GM18519 (cell line): ENCODE measurements around the gene C2orf81.
"Not testable (repeated sequence)": the region's sequence is repeated elsewhere in the genome, so short reads cannot be mapped to it uniquely, and the experiment has no call there.

Experiments used
- ATAC-seq: cut with Tn5 transposase; IDR thresholded peaks from one replicate; pipeline ENCODE4 v1.9.1; 2021; ENCODE audit warnings: mild to moderate bottlenecking, moderate library complexity; ENCODE audit not compliant: unreplicated experiment, low FRiP score

Gene C2orf81

DNA sequence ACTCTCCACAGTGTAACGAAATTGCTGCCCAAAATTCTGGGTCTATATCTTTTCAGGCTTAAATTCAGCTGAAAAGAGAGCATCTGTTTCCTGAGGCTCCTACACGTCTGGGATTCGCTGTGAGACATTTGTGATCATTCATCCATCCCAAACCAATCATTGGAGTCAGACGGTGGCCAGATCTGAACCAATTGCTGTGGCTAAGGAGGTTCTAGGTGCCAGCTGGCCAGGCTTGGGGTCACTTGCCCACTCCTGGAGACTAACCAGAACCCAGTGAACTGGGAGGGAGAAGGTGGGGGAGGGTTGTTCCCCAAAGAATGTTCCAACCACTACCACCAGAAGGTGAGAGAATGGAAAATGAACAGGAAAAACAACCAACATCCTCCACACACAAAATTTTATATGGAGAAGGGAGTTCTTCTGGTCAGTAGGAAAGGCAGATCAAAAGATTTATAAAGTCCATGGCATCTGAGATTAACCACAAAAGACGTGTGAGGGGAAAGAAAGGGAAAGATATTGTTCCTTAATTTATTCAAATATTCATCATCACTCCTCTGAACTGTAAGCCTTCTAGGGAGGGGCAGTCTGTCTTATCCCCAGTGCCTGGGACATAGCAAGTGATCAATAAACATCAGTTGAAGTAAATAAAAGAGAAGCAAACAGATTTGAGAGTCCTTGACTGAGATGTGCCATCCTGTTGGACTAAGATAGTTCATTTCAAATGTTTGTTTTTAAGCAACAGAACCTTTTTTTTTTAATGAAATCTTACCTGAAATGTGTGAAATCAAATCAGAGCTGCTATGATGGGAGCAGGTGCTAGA, 23.3 kb upstream of the C2orf81 start:
- no peak for ATAC-seq

DNA sequence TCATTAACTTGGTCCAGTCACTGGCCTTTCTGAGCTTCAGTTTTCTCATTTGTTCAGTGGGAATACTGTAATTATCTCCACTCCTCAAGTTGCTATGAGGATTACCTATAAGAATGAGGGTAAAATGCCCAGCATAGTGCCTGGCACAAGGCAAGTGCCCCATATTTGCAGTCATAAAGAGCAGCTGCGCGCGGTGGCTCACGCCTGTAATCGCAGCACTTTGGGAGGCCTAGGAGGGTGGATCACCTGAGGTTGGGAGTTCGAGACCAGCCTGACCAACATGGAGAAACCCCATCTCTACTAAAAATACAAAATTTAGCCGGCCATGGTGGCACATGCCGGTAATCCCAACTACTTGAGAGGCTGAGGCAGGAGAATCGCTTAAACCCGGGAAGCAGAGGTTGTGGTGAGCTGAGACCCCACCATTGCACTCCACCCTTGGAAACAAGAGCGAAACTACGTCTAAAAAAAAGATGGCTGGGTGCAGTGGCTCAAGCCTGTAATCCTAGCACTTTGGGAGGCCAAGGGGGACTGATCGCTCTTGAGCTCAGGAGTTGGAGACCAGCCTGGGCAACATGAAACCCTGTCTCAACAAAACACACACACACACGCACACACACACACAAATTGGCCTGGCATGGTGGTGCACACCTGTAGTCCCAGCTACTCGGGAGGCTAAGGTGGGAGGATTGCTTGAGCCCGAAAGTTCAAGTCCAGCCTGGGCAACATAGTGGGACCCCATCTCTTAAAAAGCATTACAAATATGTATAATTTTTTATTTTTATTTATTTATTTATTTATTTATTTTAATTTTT, 21.3 kb upstream of the C2orf81 start:
- ATAC-seq, result not testable (repeated sequence)

DNA sequence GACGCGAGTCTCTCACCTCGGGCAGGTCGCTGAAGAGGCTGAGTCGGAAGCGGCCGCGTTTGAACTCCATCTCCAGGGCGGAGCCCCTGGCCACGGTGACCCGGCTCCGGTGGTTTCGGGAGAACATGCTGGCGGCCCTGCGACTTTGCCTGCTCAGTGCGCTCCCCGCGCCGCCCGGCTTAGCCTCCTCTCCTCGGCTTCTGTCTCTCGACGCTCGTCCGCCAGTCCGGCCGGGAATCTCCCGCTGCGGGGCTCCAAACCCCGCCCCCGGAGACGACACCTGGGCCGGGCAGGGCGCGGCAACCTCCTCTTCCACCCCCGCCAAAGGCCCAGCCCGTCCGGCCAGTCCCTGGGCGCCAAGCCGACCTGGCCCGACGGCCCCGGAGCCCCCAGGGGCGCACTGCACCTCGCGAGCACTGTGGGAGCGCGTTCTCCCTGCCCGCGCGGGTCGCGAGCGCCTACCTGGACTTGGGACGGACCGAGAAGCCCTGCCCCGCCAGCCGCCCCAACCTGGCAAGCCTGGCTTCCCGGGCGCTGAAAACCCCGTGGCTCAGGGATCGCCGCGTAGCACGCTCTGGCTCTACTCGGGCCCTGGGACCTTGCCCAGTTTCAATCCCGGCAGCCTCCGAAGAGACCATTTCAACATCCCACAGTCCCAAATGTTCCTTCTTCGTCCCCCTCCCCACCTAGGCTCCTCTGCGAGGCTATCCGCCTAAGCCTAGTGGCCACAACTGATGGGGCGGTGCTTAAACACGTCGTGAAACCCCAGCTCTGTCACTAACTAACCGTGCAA, 20.5 kb upstream of the C2orf81 start, which contains the start of gene RTKN:
Gene RTKN (minus strand): TSS at position 248 of the 793 bp plus-strand sequence. CDS start 121 bp downstream, at position 127.
- no peak for ATAC-seq

DNA sequence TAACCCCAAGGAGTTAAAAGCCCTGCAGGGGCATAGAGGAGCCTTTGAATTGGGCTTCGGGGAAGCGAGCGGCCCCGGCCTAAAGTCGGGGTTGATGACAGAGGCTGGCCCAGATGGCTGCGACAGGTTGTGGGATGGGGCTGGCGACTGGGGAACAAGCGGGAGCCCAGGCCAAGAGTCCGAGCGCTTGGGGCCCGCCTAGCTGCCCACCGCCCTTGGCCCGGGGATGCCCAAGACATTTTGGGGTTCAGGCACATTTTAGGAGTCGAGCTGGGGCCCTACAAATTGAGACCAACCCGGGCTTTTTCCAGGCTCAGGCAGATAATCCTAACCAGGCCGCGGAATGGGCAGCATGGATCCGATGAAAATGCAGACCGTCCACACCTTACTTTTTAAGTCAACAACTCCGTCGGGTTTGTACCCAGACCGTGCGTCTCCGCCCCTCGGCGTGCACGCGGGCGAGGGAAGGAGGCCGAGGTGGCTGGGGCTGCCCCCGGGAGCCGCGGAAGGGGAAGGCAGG, 19.8 kb upstream of the C2orf81 start:
- no peak for ATAC-seq

DNA sequence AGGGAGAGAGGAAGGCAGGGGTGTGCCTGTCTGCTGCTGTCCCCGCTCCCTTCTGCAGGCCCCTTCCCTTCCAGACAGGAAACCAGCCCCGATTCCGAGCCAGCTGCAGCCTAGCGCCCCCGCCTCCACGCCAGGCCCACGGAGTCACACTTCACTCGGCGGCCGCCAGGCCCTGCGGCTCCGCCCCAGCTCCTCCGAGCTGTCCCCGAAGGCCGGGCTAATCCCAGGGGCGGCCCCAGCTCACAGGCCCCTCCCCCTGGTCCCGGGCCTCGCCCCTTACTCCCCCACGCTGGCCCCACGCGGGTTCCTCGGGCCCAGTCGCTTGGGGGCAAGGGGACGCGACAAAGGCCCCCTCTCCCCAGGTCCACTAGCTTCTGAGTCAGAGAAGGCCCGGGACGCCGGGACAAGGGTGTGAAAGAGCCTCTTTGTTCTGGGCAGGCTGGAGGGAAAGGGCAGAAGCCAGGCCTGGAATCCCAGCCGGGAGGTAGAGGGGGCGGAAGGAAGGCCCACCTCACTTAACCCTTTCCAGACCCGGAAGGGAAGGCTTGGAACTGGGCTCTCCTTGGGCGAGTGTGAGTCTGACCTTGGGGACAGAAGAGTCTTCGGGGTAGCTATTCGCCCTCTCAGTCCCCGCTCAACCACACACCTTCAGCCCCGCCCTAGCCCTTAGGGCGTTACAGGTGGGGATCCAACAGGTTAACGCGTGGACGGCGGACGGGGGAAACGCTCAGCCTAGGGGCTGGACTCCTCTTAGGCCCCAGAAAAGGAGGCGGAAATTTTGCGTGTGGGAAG, 19.2 kb upstream of the C2orf81 start:
- ATAC-seq, result peak; percentile 86

DNA sequence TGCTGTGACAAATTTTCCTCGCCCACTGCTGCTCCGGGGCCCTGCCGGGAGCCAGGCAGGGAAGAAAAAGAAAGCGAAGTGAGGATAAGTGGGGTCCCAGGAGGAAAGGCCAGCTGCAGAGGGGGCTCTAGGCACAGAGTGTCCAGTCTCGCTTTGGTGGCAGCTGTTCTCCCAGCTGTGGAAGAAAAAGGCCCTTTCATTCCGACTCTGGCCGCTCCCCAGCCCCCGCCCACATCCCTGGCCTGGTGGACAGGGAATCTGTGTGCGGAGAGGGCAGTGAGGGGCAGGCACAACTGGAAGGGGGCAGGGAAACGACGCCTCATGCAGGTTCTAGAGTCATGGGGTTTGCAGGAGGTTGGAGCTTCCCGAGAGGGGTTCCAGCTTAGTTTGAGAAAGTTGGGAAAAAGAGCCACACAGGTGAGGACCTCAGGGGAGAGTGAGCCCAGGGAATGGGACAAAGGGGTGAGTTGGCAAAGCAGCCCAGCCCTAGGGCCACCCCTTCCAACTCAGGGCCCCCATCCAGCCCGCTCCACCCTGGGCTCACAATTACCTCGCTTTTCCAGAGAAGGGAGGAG, 18.5 kb upstream of the C2orf81 start:
- ATAC-seq, result no peak

DNA sequence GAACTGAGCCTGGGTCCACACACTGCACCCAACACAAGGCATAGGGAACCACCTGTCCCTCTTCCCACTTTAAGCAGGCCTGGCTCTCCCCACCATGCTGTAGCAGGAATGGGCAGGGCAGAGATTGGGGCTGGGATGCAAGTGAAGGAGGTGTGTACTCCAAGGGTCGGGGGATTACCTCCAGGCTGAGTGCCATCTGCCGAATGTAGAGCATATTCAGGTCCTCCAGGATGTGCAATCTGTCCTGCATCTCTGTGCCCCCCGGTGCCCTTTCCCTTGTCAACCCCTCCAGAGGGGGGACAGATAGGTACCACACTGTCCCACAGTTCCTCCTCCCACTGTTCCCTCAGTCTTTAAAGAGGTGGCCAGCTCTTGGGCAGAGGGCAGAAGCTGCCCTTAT, 18.0 kb upstream of the C2orf81 start:
- no peak for ATAC-seq

DNA sequence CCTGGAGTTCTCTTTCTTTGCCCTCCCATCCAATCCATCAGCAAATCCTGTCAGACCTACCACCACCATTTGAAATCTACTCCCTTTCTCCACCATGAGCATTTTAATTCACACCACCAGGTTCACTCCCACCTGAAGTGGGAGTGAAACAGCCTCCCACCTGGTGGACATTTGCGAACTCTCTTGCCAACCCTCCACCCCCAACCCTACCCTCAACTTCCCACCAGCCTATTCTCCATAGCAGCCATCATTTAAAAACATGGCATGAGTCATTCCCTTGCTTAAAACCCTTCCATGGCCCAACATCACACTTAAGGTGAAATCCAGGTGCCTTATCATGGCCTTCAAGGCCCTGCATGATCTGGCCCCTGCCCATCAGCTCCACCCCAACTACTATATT, 16.8 kb upstream of the C2orf81 start:
- no peak for ATAC-seq

DNA sequence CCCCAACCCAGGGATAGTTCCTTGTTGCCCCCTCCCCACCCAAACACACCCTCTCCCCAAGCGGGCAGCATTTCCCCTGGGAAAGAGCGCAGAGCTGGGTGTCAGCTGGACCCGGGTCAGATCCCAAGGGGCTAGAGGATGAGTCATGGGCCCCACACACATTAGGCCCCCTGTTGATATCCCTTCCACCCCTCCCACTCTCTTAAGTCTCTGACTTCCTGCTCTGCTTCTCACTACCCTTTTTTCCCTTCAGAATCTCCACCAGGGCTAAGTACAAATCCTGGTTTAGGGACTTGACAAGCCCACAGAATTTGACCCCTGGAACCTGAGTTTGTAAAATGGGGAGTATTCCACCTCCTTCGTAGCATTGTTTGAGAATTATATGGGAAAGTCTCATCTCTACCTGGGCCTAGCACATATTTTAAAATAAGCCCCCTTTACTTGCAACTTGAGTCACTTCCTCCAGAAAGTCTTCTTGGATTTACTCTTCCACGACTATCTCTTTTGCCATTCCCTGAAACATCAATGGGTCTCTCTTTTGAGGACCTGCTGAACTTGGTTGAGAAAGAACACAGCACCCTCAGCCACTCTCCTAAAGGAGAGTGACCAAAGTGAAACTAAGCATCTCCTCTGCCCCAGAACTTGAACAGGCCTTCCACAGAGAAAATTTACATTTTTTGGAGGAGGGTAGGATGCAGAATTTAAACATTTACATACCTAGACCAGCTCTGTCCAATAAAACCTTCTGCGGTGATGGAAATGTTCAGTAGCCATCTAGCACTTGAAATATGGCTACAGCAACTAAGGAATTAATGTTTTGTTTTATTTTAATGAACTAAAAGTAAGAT, 15.7 kb upstream of the C2orf81 start:
- ATAC-seq, result no peak

DNA sequence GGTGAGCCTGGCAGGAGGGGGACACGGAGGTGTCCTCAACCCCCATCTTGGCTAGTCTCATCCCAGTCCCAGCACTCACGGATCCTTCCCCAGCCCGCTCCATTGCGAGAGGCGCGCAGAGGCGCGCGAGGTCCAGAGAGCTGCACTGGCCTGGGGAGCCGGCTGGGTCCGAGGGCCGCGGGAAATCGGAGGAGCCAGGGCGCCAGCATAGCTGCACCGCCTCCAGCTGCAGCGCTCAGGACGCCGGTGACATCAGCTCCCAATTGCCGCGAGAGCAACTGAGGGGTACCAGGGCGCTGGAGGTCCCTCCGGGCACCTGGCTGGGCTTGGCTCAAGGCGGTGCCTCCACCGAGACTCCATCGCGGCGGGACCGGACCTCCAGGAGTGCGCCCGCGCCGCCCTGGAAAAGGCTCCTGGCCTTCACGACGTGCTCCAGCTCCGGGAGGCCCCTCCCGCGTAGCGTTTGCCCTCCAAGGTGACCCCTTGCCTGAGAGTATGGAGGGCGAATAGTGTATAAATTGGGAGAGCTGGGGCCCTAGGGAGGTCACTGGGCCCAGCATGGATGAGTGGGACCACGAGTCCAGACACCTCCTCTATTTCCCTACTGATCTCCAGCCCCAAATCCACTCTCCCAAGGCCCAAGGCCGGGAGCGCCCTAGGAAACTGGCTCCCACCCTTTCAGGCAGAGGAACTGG, 14.8 kb upstream of the C2orf81 start:
- ATAC-seq, result no peak

DNA sequence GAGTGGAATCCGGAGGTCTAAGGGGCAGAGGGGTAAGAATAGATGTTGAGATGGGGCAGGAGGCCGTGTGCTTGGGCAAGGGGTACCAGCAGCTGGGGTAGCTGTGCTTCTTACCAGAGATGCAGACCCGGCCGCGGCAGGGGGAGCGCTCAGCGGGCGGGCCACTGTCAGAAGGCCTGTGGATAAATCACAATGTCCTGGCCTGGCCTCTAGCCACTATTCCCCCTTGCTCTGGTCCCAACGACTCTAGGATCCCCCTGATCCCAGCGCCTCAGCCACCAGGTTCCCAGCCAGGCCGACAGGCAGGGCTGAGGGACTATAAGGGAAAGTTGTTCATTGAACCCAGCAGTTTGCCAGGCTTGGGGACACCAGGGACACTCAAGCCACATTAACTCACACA, 9.1 kb upstream of the C2orf81 start:
- no peak for ATAC-seq

DNA sequence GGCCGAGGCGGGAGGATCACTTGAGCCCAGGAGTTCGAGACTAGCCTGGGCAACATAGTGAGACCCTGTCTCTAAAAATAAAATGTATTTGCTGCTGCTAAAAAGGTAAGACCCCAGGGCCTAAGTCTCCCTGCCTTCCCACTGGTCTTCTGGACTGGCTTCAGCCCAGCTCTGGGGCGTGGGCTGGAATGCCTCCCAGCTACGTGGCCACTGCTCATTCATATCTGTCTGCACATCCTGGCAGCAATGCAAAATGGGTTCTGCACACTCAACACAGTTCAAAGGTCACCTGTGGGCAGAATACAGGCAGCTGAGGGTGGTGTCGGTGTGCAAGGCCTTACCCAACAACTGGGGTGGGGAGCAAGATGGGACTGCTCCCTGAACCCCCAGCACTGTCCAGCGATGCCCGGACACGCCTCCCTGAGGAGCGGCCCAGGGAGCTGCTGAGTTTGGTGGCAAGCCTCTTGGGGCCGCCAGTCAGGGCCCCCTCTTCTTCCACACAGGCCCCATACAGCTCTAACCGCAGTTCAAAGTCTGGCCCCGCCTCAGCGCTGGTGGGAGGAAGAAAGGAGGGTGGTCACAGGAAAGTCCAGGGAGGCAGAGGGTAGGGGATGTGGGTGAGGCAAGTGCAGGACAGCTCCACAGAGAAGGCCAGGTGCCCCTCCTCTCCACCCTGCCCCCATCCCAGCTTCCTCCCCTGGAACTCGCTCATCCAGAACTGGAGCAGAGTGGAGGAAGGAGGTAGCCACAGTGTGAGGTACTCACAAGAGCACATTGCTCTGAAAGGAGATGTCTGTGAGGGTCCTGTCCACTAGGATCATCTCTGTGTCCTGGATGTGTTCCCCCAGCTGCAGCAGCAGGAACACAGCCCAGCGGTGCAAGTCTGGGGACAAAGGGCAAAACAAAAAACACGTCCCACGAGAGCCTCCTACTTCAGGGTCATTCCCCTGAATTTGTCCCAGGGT, 8.3 kb upstream of the C2orf81 start:
- no peak for ATAC-seq

DNA sequence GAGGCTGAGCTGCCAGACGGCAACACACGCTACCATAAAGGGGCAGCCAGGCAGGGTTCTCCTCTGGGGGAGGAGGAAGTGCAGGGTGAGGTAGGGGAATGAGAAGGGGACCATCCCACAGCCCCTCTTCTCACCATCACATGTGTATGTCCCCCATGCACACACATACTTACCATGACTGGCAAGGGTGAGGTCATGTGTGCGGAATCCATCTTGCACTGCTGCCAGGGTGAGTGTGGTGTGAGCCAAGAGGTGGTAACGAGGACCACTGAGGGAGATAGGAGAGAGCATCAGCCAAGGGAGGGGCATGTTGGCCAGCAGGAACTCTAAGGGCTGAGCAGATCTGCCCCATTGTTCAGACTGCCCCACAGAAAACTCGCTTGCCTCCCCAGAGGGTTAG, 7.3 kb upstream of the C2orf81 start:
- ATAC-seq, result no peak

DNA sequence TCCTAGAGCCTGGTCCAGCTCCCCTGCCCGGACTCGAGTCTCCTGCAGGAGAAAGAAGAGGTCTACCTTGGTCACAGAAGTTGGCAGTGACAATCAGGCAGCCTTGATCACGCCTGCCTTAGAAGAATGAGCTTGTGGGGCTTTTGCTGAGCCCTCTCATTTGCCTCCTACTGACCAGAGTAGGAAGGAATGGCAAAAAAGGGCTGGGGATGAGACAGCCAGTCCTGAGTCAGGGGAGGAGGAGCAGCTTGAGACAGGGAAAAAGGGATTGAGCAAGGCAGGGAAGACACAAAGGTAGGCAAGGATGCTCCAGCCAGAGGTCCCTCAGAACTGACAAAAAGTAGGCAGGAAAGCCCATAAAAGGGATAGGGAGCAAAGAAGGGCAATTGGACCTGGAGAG, 6.1 kb upstream of the C2orf81 start:
- ATAC-seq, result no peak

DNA sequence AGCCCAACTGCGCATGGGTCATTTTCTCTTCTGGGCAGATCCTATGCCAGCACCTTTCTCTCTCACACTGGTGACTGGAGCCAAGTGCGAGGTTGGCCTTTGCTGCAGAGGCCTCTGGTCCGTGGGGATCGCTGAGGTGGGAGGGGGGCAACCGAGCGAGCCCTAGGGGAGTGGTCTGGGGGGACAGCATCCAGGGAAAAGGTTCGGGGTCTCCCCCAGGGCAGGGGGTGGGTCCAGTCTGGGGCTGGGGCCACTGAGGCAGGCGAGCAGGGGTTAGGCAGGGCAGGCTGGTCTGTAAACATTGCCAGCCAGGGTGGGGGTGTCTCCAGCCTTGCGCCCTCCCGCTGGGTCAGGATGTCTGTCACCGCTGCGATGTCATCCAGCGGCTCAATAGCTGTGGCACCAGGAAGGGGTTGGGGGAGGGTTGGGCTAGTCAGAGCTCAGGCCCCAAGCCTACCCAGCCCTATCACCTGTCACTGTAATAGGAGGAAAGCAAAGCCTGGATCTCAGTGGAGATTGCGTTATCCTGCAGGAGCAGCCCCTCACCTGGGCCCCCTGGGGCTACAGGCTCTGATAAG, 4.9 kb upstream of the C2orf81 start:
- ATAC-seq, result no peak

DNA sequence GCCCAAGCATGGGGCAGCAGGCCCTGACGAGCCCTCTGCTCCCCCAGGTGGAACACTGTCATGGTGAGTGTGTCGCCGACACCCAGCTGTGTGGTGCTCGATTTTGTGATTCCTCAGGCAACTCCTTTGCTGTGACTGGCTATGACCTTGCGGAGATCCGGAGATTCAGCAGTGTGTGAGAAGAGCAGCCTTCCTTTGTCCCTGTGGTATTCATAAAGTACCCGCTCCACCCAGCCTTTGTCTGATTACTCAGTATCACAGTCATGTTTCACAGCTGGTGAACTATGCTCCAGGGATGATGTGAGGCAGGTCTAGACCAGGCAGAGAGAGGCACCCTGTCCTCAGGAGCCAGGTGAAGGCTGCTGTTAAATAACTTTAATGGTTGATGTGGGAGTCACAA, 4.1 kb upstream of the C2orf81 start:
- ATAC-seq, result no peak

DNA sequence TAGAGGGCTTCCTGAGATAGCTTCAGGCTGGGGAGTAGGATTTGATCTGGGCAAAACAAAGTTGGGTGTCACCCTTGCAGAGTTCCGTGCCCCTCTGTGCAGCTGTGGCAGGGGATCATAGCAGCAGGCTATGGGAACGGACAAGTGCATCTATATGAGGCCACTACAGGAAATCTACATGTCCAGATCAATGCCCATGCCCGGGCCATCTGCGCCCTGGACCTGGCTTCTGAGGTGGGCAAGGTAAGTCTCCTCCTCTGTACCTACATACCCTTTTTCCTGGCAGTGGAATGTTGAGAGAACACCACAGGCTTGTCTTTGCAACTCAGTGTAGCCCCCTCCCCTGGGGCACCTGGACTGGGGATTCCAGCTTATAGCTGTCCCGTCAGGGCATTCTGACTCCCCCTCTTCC, 3.6 kb upstream of the C2orf81 start:
- ATAC-seq, result no peak
